HG02885 (cell line): ENCODE results near the gene AMER3.
A peak's percentile ranks its signal among the peaks of the same experiment; 100 is the strongest.

ENCODE experiments used
- ATAC-seq: cut with Tn5 transposase; IDR thresholded peaks from one replicate; pipeline ENCODE4 v1.9.1; 2021; ENCODE audit warnings: mild to moderate bottlenecking; ENCODE audit not compliant: unreplicated experiment, poor library complexity

The AMER3 gene

DNA sequence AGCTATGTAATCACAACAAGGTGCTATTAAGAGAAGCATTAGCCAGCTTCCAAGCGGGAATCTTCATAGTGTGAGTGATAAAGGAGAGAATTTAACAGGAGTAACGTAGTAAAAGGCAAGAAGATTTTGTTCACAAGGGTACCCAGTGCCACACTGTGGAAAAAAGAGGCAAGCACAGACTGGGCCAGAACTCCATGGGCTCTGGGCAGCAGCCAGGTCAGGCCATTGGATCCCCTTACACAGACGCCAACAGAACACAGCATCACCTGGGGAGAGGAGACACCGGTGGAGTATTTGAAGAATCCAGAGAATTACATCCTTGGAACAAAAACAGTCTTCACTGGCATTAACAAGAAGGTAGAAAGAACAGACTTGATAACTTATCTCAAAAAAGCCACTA is 21.2 kb downstream of the AMER3 start:
- ATAC-seq: no peak

GRCh38 chr2:130778781-130779180 is 23.4 kb downstream of the AMER3 start:
- no peak for ATAC-seq

DNA sequence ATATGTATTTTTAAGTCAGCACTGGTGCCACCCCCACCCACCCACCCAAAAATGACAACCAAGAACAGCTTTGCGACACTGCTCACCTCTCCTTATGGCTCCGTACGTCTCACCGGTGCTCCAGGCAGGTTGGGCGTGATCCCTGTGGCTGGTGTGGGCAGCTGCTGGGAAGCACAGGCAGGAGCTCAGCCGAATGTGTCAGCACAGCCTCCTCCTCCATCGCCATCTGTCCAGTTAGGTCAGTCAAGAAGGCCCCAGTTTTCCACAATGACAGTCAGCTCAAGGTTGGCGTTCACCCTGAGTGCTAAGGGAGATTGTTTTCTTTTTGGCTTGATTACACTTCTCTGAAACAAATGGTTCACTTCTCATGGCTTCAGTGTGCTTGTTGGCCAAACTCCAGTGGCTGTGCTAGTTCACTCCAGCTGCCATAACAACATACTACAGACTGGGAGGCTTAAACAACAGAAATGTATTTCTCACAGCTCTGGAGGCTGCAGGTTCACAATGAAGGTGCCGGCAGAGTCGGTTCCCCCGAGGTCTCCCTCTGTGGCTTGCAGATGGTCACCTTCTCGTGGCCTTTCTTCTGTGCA is 30.2 kb downstream of the AMER3 start:
- ATAC-seq: no peak

GRCh38 chr2:130786076-130786475 is 30.7 kb downstream of the AMER3 start:
- ATAC-seq: no peak

DNA sequence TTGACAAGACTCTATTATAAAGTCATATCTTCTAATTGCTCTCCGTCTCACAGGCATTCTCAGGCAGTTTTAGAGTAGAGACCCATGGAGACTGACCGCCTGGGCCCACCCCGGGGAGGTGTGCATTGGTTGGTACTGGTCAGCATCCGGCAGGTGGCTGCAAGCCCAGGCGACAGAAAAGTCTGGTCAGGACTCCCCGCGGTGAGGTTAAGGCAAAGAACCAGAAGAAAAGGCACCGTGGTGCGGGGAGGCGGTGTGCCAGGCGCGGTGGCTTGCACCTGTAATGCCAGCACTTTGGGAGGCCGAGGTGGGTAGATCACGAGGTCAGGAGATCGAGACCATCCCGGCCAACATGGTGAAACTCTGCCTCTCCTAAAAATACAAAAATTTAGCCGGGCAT is 32.5 kb downstream of the AMER3 start:
- ATAC-seq: no peak

GRCh38 chr2:130790312-130790711 is 35.0 kb downstream of the AMER3 start:
- no peak for ATAC-seq

DNA sequence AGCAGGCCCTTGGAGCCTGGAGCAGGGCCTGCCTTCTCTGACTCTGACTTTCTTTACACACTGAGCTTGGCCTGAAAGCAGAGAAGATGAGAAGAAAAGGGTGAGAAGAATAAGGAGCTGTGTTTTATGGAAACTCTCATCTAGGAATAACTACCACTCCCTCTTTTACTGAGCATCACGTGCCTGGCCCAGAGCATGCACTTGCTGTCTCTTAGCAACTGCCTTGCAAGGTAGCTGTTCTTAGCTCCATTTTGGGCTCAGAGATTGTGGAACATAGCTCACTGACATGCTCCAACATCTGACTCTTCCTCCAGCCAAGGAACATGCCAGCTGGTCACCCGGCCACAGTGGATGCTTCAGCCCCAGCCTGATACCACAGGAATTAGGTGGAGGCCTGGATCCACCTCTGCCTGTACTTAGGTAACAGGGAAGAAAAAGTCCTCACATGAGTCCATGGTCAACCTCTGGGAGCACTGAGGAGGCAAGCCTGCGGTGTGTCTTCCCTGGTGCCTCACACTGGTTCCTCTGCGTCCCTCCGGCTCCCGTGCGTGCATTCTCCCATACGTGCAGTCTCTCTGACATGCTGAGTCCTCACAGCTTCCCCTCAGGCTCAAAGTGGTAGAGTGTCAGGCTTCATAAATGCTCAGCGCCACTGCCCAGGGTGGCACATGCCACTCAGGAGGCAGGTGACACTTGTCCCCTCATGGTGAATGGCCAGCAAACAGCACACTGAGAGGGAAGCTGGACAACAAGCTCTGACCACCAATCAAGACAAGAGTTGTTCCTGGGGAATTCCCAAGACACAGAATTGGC is 35.7 kb downstream of the AMER3 start:
- no peak for ATAC-seq

DNA sequence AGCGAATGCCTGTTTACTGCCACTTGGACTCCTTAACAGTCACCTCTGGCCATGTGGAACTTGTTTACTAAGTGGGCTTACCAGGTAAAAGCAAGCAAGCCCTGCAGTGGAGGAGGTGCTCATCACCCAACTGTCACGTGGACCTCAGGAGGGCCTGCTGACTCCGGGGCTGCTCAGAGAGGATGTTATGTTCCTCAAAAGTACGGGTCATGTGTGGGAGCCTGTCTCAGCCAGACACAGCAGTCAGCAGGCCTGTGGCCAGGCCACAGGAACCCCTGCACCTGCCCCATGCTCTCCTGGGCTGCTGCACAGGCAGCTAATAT is 36.2 kb downstream of the AMER3 start:
- ATAC-seq: peak; percentile 46

DNA sequence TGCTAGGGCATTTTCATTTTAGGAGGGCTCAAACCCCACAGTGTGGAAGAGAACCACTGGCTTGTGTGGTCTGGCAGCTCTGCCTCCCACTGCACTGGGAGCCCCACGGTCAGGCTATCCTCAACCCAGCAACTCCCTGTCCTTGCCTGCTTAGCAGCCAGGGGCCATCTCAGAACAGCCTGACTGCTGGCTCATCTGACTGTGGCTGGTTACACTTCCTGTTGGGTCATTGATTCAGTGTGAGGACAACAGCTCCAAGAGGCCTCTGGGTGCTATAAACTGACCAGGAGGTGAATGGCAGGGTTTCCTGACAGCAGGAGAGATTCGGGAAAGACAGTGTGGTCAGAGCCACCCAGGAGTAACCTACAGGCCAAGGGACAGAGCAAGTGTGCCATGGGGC is 40.1 kb downstream of the AMER3 start:
- no peak for ATAC-seq

DNA sequence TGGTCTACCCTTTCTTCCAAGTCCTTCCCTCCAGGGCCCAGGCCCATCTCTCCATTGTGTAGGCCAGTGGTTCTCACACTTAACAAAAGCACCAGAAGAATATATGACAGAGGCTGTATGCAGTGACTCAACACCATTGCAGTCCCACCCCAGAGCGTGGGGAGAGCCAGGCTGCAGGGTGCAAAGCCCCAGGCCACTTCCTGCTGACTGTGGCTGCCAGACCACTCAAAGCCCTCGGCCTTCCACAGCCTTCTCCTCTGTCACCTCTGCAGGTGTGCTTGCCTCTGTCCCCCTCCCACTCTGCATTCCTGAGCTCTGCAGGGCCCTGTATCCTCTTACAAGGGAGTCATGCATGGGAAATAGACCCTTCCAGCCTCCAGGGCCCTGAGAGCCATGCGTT is 41.0 kb downstream of the AMER3 start:
- ATAC-seq: no peak

DNA sequence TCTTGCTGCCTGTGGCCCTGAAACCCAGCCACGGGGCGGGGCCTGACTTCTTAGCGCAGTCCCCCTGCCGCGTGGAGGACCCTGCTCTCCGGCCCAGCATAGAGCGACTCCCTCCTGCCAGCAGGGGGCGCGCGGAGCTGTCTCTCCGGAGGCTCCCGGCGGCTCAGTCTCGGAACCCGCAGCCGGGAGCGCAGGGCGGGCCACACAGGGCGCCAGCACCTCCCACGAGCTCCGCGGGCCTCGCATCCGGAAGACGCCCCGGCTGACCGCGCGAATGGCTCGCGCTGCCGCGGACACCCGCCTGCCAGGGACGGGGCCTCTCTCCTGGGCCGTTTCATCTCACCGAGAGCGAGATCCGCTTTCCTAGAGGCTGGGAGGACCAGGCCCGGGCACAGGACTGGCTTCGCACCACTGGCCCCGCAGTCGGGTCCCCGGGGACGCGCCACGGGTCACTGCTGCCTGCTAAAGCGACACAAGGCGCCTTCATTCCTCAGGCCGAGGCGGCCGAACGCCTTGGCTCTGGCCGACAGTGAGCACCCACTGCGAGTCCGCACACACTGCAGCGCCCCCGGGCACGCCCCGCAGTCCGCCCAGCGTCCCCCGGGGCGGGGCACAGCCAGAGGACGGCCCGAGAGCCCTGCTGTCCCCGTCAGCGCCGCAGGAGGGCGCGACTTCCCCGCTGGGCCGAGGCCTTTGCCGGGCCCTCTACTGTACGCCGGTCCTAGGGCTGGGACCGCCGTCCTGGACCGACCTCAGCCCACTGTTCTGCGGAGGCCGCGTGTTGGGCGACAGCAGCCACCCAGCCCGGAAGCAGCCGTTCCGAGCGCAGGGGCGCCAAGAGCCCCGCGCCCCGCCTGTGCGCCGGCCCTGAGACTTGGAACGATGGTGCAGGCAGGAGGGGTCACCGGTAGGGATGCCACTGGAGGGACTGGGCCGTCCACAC is 42.4 kb downstream of the AMER3 start:
- peak; percentile 92 for ATAC-seq

DNA sequence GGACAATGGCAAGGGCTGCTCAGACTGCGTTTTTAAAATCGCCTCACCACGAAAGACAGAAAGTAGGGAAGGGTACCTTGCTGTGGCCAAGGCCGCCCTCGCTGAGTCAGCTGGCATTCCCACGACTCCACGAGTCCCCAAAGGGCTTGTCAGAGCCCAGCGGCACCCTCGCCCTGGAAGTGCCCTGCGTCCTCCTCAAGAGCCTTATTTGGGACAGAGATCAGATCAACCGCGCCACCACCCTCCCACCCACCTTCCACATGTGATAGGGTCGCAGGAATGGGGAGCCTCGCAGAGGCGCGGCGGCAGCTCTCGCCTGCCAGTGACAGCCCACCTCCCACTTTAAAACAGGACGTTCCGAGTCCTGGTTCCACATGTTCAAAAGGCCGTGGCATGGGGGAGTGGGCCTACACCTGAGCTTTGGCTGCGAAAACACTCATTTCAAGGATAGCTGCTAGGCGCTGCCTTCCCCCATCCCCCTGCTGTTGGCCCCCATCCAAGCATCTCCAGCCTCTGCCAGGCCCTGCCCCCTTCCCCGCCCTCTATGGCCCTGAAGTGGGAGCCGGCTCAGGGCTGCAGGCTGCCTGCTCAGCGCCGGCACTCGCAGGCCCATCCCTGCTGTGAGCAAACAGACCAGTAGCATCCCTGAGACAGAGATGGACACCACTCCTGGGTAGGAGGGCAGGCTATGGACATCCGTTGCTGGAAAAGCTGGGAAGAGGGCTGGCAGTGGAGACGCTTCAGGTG is 43.3 kb downstream of the AMER3 start:
- ATAC-seq: no peak

GRCh38 chr2:130799295-130799694 is 44.0 kb downstream of the AMER3 start:
- no peak for ATAC-seq

GRCh38 chr2:130805613-130806012 is 50.3 kb downstream of the AMER3 start:
- ATAC-seq: no peak

- ATAC-seq: no peak
Measured at GRCh38 chr2:130806370-130806769, 51.0 kb downstream of the AMER3 start.

- no peak for ATAC-seq
Measured at GRCh38 chr2:130807659-130808385, 52.5 kb downstream of the AMER3 start.

GRCh38 chr2:130808482-130809268 is 53.3 kb downstream of the AMER3 start:
- ATAC-seq: no peak

DNA sequence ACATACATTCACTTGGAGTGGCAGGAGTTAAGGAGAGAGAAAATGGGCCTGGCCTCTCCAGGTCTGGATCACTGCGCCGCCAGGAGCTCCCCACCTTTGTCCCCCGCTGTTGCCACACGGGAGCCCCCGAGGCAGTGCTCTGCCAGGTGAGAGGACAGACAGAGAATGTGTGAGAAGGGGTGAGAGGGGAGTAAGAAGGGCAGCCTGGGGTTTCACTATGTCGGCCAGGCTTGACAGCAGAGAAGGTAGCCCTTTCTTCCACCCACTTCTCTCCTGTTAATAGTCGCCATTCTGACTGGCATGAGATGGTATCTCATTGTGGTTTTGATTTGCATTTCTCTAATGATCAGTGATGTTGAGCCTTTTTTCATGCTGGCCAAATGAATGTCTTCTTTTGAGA is 55.1 kb downstream of the AMER3 start:
- ATAC-seq: no peak

- no peak for ATAC-seq
Measured at GRCh38 chr2:130813722-130814121, 58.4 kb downstream of the AMER3 start.
